GM18519 (cell line): Measurements from ENCODE around the gene RASL11B.

ENCODE experiments used
- ATAC-seq: cut with Tn5 transposase; IDR thresholded peaks from one replicate; pipeline ENCODE4 v1.9.1; 2021; ENCODE audit warnings: mild to moderate bottlenecking, moderate library complexity; ENCODE audit not compliant: unreplicated experiment, low FRiP score

RASL11B gene

GRCh38 chr4:52911684-52912294 is 49.7 kb downstream of the RASL11B start:
- peak; percentile 66 for ATAC-seq

DNA sequence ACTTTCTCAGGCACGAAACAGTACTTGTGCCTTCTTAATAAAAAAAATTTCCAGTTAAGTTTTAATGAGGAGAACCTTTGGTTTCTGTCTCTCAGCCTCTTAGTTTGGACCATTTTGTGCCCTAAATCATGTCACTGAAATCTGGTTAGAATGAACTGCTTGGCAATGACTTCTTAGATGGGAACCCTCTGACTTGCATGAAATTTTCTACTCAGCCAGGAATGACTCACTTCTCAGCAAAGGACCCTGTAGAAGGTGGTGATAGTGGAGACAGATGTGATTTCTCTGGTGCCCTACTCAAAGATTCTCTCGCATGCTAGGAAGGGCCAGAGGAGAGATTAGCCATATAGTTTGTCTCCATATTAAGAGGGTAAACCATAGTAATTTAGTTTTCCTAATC is 50.5 kb downstream of the RASL11B start:
- no peak for ATAC-seq

- ATAC-seq = no peak
These were observed 52.0 kb downstream of the RASL11B start for GRCh38 chr4:52914051-52914605.

DNA sequence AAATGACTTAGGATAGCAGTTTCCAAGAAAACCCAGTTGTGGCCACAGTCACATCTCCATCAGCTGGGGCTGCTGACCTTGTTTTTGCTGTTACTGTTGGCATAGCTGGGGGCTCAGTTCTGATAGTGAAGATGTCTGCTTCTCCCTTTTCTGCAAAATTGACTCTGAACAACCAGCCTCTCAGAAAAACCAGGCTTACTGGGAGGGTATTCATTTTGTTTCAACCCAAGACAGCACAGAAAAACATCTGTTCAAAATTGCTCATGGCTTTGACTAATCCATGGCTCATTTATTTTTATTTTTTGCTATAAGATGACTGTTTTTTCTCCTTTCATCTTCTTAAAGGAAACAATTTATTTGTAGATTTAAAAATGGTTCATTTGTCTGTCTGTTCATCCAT is 53.1 kb downstream of the RASL11B start:
- no peak for ATAC-seq

GRCh38 chr4:52915730-52916300 is 53.7 kb downstream of the RASL11B start:
- ATAC-seq = no peak
